SH-SY5Y (cell line): ENCODE measurements around the gene SLC35A3.

ENCODE experiments used
- GATA2 ChIP-seq: IDR thresholded peaks from 2 replicates; pipeline ENCODE4 v1.6.1; 2011; ENCODE audit warnings: mild to moderate bottlenecking, low read depth, low read length
- GATA3 ChIP-seq: IDR thresholded peaks from 2 replicates; pipeline ENCODE4 v1.6.1; 2011; ENCODE audit warnings: low read depth, mild to moderate bottlenecking, low read length, moderate library complexity

DNA sequence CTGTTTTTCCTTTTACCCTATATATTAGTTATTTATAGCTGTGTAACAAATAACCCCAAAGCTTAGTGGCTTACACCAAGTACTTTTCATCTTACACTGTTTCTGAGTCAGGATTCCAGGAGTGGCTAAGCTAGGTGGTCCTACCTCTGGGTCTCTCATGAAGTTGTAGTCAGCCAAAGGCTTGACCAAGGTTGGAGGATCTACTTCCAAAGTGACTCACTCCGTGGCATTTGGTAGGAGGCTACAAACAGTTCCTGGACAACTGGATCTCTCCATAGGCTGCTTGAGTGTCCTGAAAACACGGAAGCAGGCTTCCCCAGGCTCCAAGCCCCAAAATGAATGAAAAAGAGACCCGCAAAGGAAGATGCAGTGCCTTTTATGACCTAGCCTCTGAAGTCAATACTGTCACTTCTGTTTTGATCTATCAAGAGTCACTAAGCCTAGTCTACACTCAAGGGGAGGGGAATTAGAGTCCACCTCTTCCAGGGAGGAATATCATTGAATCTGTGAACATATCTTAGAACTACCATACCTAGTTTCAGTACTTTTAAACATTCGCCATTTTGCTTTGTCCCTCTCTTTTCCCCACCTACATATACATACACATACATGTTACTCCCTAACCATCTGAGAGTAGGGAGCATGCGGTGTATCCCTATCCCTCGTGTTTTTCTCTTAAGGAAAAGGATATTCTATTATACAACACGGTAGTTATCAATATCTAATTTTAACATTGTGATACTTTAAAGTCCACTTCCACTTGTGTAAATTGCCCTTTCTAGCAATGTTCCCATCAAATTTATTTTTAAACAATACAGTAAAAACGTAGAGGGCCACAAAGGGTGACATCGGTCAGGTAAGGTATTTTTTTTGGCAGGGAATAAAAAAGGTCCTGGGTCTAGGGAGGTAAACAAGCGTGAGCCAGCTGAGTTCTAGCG lies 67.2 kb downstream of the SLC35A3 start:
- TF ChIP-seq GATA2 (no peak), GATA3 (no peak)
